H1 (cell line): ENCODE results near the gene RIN3. TPM values are rescaled to one million over a fixed set of nuclear protein-coding genes. Genes with fewer than 3 reads are reported as not detected.
"Not testable (repeated sequence)": the region's sequence is repeated elsewhere in the genome, so short reads cannot be mapped to it uniquely, and the experiment has no call there.

Experiments used
- CTCF ChIA-PET: fragments of 300-600 bp; sonication (Branson Sonifier 250); formaldehyde crosslinking; loops from one replicate; lab custom pipeline; 2021; ENCODE audit not compliant: partially characterized antibody; lab: Charles Lee
- POLR2A ChIA-PET: fragments of 300-600 bp; sonication (Branson Sonifier 250); formaldehyde crosslinking; loops from one replicate; lab custom pipeline; 2021; ENCODE audit warnings: inconsistent platforms; ENCODE audit not compliant: partially characterized antibody; lab: Charles Lee
- DNase-seq, 2 experiments: peaks; one replicate each; pipeline versions ENCODE4 v3.0.0 to v3.0.0-alpha.2; 2010 to 2022; ENCODE audit warnings: low spot score in 2 of 2, low read depth in 1 of 2, mixed read lengths in 1 of 2
- FAIRE-seq: peaks from 2 replicates; lab custom pipeline; 2011; peaks lifted over from hg19 to GRCh38; lab: Jason Lieb, UNC
- H2AFZ ChIP-seq: 2 replicates; pipeline ENCODE4 v1.8.1; 2012; ENCODE audit warnings: low read length, inconsistent platforms
- H2AK5ac ChIP-seq: 2 replicates; pipeline ENCODE4 v1.6.1; 2013; ENCODE audit warnings: low read depth, low read length
- H2BK120ac ChIP-seq: replicated peaks from 2 replicates; pipeline ENCODE3; 2013; ENCODE audit warnings: low read depth, low read length, inconsistent platforms
- H2BK12ac ChIP-seq: 2 replicates; pipeline ENCODE4 v1.6.1; 2013; ENCODE audit warnings: low read depth, low read length
- H2BK15ac ChIP-seq: 2 replicates; pipeline ENCODE4 v1.6.1; 2013; ENCODE audit warnings: low read length
- H2BK20ac ChIP-seq: 2 replicates; pipeline ENCODE4 v1.6.1; 2013; ENCODE audit warnings: low read length
- H2BK5ac ChIP-seq: 2 replicates; pipeline ENCODE4 v1.6.1; 2013; ENCODE audit warnings: low read depth, low read length
- H3K14ac ChIP-seq: 2 replicates; pipeline ENCODE4 v1.6.1; 2013; ENCODE audit warnings: inconsistent platforms; ENCODE audit not compliant: insufficient read length
- H3K18ac ChIP-seq: 2 replicates; pipeline ENCODE4 v1.6.1; 2013; ENCODE audit warnings: low read length; ENCODE audit errors: extremely low read depth
- H3K23ac ChIP-seq: 2 replicates; pipeline ENCODE4 v1.6.1; 2013; ENCODE audit warnings: inconsistent platforms; ENCODE audit not compliant: insufficient read length
- H3K23me2 ChIP-seq: 2 replicates; pipeline ENCODE4 v1.6.1; 2013; ENCODE audit warnings: low read depth, low read length
- H3K27ac ChIP-seq: 2 replicates; pipeline ENCODE4 v1.6.1; 2011; ENCODE audit warnings: low read depth, low read length, inconsistent platforms
- H3K27me3 ChIP-seq, 4 experiments: replicated peaks in 1 of 4; 1 replicate in 1 of 4; 2 replicates in 3 of 4; pipeline versions ENCODE4 v1.6.1 to v1.8.1; 2011 to 2013; ENCODE audit warnings: low read length in 3 of 4, mild to moderate bottlenecking in 3 of 4, inconsistent platforms in 2 of 4, mixed read lengths in 2 of 4, moderate library complexity in 1 of 4; ENCODE audit not compliant: control insufficient read depth in 3 of 4, insufficient read depth in 3 of 4; ENCODE audit errors: extremely low read depth in 1 of 4
- H3K36me3 ChIP-seq, 4 experiments: 2 replicates each; pipeline versions ENCODE4 v1.6.1 to v1.8.1; 2011 to 2013; ENCODE audit warnings: mild to moderate bottlenecking in 4 of 4, low read length in 3 of 4, moderate library complexity in 2 of 4, control low read depth in 1 of 4, inconsistent platforms in 1 of 4; ENCODE audit not compliant: insufficient read depth in 4 of 4, control insufficient read depth in 2 of 4
- H3K4ac ChIP-seq: replicated peaks from 2 replicates; pipeline ENCODE3; 2013; ENCODE audit warnings: low read length, low read depth, mixed read lengths, inconsistent platforms; ENCODE audit not compliant: insufficient read length
- H3K4me1 ChIP-seq, 4 experiments: replicated peaks in 1 of 4; 1 replicate in 1 of 4; 2 replicates in 3 of 4; pipeline versions ENCODE4 v1.6.1 to v1.8.1; 2011 to 2013; ENCODE audit warnings: low read length in 3 of 4, inconsistent platforms in 2 of 4, mixed read lengths in 1 of 4; ENCODE audit not compliant: insufficient read depth in 4 of 4, control insufficient read depth in 3 of 4
- H3K4me2 ChIP-seq, 2 experiments: 2 replicates each; pipeline versions ENCODE4 v1.6.1 to v1.8.1; 2011 to 2013; ENCODE audit warnings: low read depth in 2 of 2, low read length in 2 of 2, control low read depth in 1 of 2, inconsistent platforms in 1 of 2, mild to moderate bottlenecking in 1 of 2; ENCODE audit not compliant: insufficient read depth in 1 of 2
- H3K4me3 ChIP-seq, 4 experiments: fragments of 200-600, 300-600 bp in 1 of 4; sonication (generic), shearing (Covaris generic), sonication (Bioruptor Twin) in 1 of 4; 2 replicates each; pipeline versions ENCODE4 v1.5.1 to v1.8.1; 2011 to 2016; ENCODE audit warnings: low read length in 4 of 4, low read depth in 3 of 4, control low read depth in 2 of 4, inconsistent platforms in 2 of 4, mild to moderate bottlenecking in 2 of 4, mixed read lengths in 1 of 4, moderate library complexity in 1 of 4; ENCODE audit not compliant: insufficient read depth in 2 of 4; ENCODE audit errors: extremely low read depth in 1 of 4
- H3K56ac ChIP-seq: replicated peaks from 2 replicates; pipeline ENCODE3; 2013; ENCODE audit warnings: low read depth, mild to moderate bottlenecking, mixed read lengths, low read length, inconsistent platforms; ENCODE audit not compliant: insufficient read length
- H3K79me1 ChIP-seq: 2 replicates; pipeline ENCODE4 v1.6.1; 2013; ENCODE audit warnings: low read depth, low read length, control low read depth
- H3K79me2 ChIP-seq, 2 experiments: 2 replicates each; pipeline versions ENCODE4 v1.6.1 to v1.8.1; 2012 to 2013; ENCODE audit warnings: low read length in 2 of 2, mild to moderate bottlenecking in 2 of 2, inconsistent platforms in 1 of 2; ENCODE audit not compliant: insufficient read depth in 2 of 2, control insufficient read depth in 1 of 2
- H3K9ac ChIP-seq, 4 experiments: replicated peaks in 1 of 4; 1 replicate in 1 of 4; 2 replicates in 3 of 4; pipeline versions ENCODE4 v1.6.1 to v1.8.1; 2011 to 2013; ENCODE audit warnings: low read depth in 3 of 4, low read length in 3 of 4, control low read depth in 2 of 4, mild to moderate bottlenecking in 2 of 4, moderate library complexity in 2 of 4, inconsistent platforms in 1 of 4; ENCODE audit errors: extremely low read depth in 1 of 4
- H3K9me3 ChIP-seq, 2 experiments: 2 replicates each; pipeline versions ENCODE4 v1.6.1 to v1.8.1; 2012 to 2013; ENCODE audit warnings: mild to moderate bottlenecking in 2 of 2, moderate library complexity in 2 of 2, control low read depth in 1 of 2, inconsistent platforms in 1 of 2, low read depth in 1 of 2, low read length in 1 of 2, mixed read lengths in 1 of 2; ENCODE audit not compliant: insufficient read depth in 2 of 2
- H4K20me1 ChIP-seq, 2 experiments: replicated peaks in 1 of 2; 2 replicates each; pipeline versions ENCODE3 to v1.8.1; 2011 to 2013; ENCODE audit warnings: inconsistent platforms in 2 of 2, low read length in 2 of 2, mild to moderate bottlenecking in 1 of 2; ENCODE audit not compliant: insufficient read depth in 2 of 2, control insufficient read depth in 1 of 2
- H4K5ac ChIP-seq: 2 replicates; pipeline ENCODE4 v1.6.1; 2013; ENCODE audit warnings: low read length, low read depth, mixed read lengths, inconsistent platforms; ENCODE audit not compliant: insufficient read length
- H4K8ac ChIP-seq: 2 replicates; pipeline ENCODE4 v1.8.0; 2013; ENCODE audit warnings: mild to moderate bottlenecking, moderate library complexity, low read length, inconsistent platforms; ENCODE audit not compliant: insufficient read depth; ENCODE audit errors: extremely low read depth
- H4K91ac ChIP-seq: replicated peaks from 2 replicates; pipeline ENCODE3; 2013; ENCODE audit warnings: low read length, mixed read lengths, inconsistent platforms; ENCODE audit not compliant: insufficient read length
- CTCF ChIP-seq, 3 experiments: IDR thresholded peaks; 1 replicate in 2 of 3; 2 replicates in 1 of 3; pipeline versions ENCODE4 v1.5.1 to v1.6.1; 2011; ENCODE audit warnings: low read length in 3 of 3, mild to moderate bottlenecking in 3 of 3, inconsistent platforms in 2 of 3, low read depth in 1 of 3, moderate library complexity in 1 of 3; ENCODE audit not compliant: insufficient read depth in 1 of 3; ENCODE audit errors: control extremely low read depth in 1 of 3
- RAD21 ChIP-seq, 2 experiments: IDR thresholded peaks in 1 of 2; conservative IDR thresholded peaks in 1 of 2; 2 replicates each; pipeline ENCODE4 v1.6.1; 2011; ENCODE audit warnings: low read depth in 2 of 2, low read length in 2 of 2, improper control_type of control experiment in 1 of 2, inconsistent platforms in 1 of 2, mild to moderate bottlenecking in 1 of 2, moderate library complexity in 1 of 2
- WGBS, 2 experiments: shearing (Covaris generic) in 1 of 2; methylation state at CpG; one replicate each; pipeline versions ENCODE4 v1.1.6 to v1.1.7; 2013 to 2015; ENCODE audit warnings: low lambda C conversion rate in 2 of 2, mixed read lengths in 2 of 2, inconsistent platforms in 1 of 2, low coverage in 1 of 2, missing lambda C conversion rate in 1 of 2; ENCODE audit not compliant: insufficient replicate concordance in 2 of 2, insufficient coverage in 1 of 2, insufficient read length in 1 of 2; ENCODE audit errors: extremely low coverage in 1 of 2, missing lambda C conversion rate in 1 of 2; 5-methylcytosine and 5-hydroxymethylcytosine counted together
- polyA plus RNA-seq, 7 experiments: library from polyadenylated mRNA; depleted of rRNA in 3 of 7; stranded (reverse) in 5 of 7; unstranded in 2 of 7; fragments of >200 nt in 5 of 7; fragments of 200-250 nt in 2 of 7; gene quantifications; 1 replicate in 5 of 7; 2 replicates in 1 of 7; 4 replicates in 1 of 7; pipeline versions ENCODE4 v1.2.1 to v1.2.3, GENCODE V29; 2011 to 2013; ENCODE audit warnings: missing spikeins in 2 of 7, mixed read lengths in 2 of 7
- total RNA-seq: library from RNA; stranded (reverse); fragmentation: NEBNext Ultra II Directional; extraction: Animal tissue kit (Norgen Biotek cat#: 25700); gene quantifications from 2 replicates; pipeline ENCODE4 v1.2.1, GENCODE V29; 2021

The RIN3 gene
- total and polyA plus RNA-seq, 2 of the 8 experiments (the other 6 are each of a cell fraction or from before 2014, with no cell fraction given) = 0.59 to 1.5 TPM

GRCh38 chr14:92714739-92715307 is 201.2 kb downstream of the RIN3 start:
- H3K23me2 ChIP-seq, POLR2A ChIA-PET: not testable (repeated sequence)

More at GRCh38 chr14:92714739-92715307, 201.2 kb downstream of the RIN3 start:
- FAIRE-seq = peak; percentile 24
- H3K9ac ChIP-seq, H2BK15ac ChIP-seq, H3K18ac ChIP-seq, H2BK20ac ChIP-seq, H3K4me3 ChIP-seq, H4K91ac ChIP-seq, H3K27me3 ChIP-seq, H3K4me1 ChIP-seq, H4K20me1 ChIP-seq, H4K5ac ChIP-seq, H2AFZ ChIP-seq, H3K9me3 ChIP-seq, H2BK12ac ChIP-seq, H2BK120ac ChIP-seq, H2AK5ac ChIP-seq, H4K8ac ChIP-seq, H3K79me1 ChIP-seq, H3K79me2 ChIP-seq: not testable (repeated sequence)
- peak; percentile 31 to 95 for DNase-seq
- CTCF ChIA-PET = interaction anchor here (0.6 to 4.5 kb wide), 33 partner anchors 8 to 1572 kb away, joined by 3 to 40 read pairs (median 4); no protein-coding TSS in a partner anchor
- 63% methylated on average over 5 of the region's 7 CpGs; no CpG with 5 or more reads in 1 of the 2 experiments for WGBS, 2 experiments
- TF ChIP-seq RAD21 (IDR thresholded peaks at IDR 0.05 in 1 of 2, conservative IDR thresholded peaks at IDR 0.05 in 1 of 2; ENCODE audit: low read depth in 2 of 2, low read length in 2 of 2) (peak; percentile 66 to 75), CTCF (IDR thresholded peaks at IDR 0.05; ENCODE audit: control extremely low read depth in 1 of 3, insufficient read depth in 1 of 3, low read depth in 1 of 3, low read length in 3 of 3) (peak; percentile 78 to 84 (median 79))
- TF ChIP-seq, all 59 proteins: peak for 2; not testable (repeated sequence) for 57
- H3K56ac ChIP-seq, H3K4ac ChIP-seq, H3K4me2 ChIP-seq, H3K23ac ChIP-seq, H2BK5ac ChIP-seq, H3K14ac ChIP-seq, H3K27ac ChIP-seq, H3K36me3 ChIP-seq: not testable (repeated sequence)
